Right cardiac atrium (tissue), 5 donors: ENCODE results near the gene EFHC2. TPM values are rescaled to one million over a fixed set of nuclear protein-coding genes. Genes with fewer than 3 reads are reported as not detected.

Experiments
- polyA plus RNA-seq: library from polyadenylated mRNA; stranded (reverse); fragments of 200-250 nt; gene quantifications from one replicate; pipeline ENCODE4 v1.2.3, GENCODE V29; 2013
- total RNA-seq, 4 donors: library from RNA; stranded (reverse); fragmentation: NEBNext Ultra II Directional; extraction: Animal tissue kit (Norgen Biotek cat#: 25700); gene quantifications; one replicate each; pipeline ENCODE4 v1.2.1, GENCODE V29; 2021
- donor health status: healthy with polysubstance abuse.
- donor health status: DM: no; HTN: yes; CAD: no.
- donor health status: DM: no; HTN: no; CAD: no.
- donor health status: DM: no; HTN: yes; CAD: no; lungs with severe emphysema.
- donor health status: DM: yes; HTN: yes; CAD: no.

Gene EFHC2
- total and polyA plus RNA-seq, 5 donors, result 4.7 to 9.5 (median 6.6) TPM

Other genes with a start within 250 kb of the EFHC2 start
- gene FUNDC1, start 199.2 kb upstream of the EFHC2 start, total RNA-seq, result 10 to 100 TPM; 20.0 to 25.8 (median 23.0) TPM
- 39.9 TPM for gene FUNDC1, start 199.2 kb upstream of the EFHC2 start, polyA plus RNA-seq